Measurements from ENCODE around the gene ERLIN1. TPM values are rescaled to one million over a fixed set of nuclear protein-coding genes. Genes with fewer than 3 reads are reported as not detected.

The ERLIN1 gene
- total RNA-seq, 2 experiments from 2014 or later, result 18.4 to 18.7 TPM

DNA sequence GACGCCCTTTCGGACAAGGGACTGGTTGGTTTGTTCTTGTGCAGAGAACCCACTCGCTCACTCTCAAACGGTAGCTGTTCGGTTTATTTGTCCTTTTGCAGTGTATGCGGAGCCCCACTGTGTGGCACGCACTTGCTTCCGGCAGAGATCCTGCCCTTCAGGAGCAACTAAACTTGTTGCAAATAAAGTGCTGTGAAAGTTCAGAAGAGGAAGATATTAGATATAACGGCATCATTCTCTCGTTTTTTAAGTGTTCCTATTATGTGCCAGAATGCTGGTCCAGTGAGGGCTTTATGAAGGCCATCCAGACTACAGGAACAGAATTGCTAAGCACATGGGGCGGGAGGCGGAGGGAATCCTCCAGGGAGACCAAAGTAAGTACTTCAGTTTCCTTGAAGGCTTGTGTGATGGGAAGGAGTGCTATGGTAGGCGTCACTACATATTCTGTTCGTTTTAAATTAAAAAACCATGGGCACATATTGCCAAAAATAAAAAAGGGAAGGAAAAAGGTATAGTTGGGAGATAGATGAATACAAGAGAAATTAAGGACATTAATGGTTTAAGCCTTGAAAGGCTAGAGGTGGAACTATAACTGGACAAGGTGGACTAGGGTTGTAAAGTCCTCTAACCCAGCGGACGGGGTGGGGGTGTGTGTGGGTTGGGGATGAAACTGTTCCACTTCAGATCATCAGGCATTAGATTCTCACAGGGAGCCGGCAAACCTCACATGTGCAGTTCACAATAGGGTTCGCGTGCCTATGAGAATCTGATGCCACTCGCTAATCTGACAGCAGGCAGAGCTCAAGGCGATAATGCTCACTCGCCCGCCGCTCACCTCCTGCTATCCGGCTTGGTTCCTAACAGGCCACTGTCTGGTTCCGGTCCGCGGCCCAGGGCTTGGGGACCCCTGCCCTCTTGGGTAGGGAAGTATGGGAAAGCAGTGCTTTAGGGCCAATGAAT, 704 bp upstream of the ERLIN1 start:
- Mint-ChIP-seq H3K36me3 (ENCODE audit: low read depth) (peaks cover 50% of the 10 kb centered on the region), H3K4me1 (ENCODE audit: low read depth) (peaks cover 67% of the 10 kb centered on the region), H3K27ac (peak overlapping the region; percentile 95), H3K9me3 (no peaks in the 10 kb centered on the region), H3K4me3 (peak overlapping the region; percentile 96), H3K27me3 (ENCODE audit: low read depth) (no peaks in the 10 kb centered on the region)
- intact Hi-C loops (cut with micrococcal nuclease), result loop anchor here (1.0 to 5.0 kb wide), 8 partner anchors 38 to 564 kb away; partner anchors contain the start of genes BLOC1S2, CHUK, COX15 and CUTC
- CTCF ChIA-PET, result interaction anchor here (0.6 kb wide), 1 partner anchor 736 kb away, joined by 3 read pairs; no protein-coding TSS in a partner anchor
- peak; percentile 19 for DNase-seq

DNA sequence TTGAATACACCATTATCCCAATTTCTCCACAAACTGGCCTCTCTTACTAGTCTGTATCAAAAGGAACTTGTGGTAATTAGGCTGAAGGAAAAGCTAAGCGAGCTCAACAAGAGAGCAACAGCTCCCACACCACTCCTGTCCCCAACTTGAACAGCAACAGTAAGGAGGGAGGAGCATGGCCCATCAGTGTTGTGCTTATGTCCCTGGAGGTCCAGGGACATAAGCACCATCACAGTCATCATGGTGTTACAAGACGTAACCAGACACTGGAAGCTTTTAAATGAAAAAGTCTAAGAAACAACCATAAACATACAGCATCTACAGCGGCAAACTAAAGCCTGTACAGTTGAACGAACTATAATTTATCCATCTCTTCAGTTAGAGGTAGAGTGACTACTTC, 989 bp downstream of the ERLIN1 start:
- Mint-ChIP-seq H3K9me3 (no peaks in the 10 kb centered on the region), H3K4me3 (peak overlapping the region; percentile 96), H3K36me3 (ENCODE audit: low read depth) (peaks cover 44% of the 10 kb centered on the region), H3K4me1 (ENCODE audit: low read depth) (peaks cover 64% of the 10 kb centered on the region), H3K27ac (peak overlapping the region; percentile 95), H3K27me3 (ENCODE audit: low read depth) (no peaks in the 10 kb centered on the region)
- intact Hi-C loops (cut with micrococcal nuclease), result loop anchor here (1.0 to 5.0 kb wide), 5 partner anchors 11 to 563 kb away; partner anchors contain the start of genes COX15, CUTC and SLC25A28
- CTCF ChIA-PET, result interaction anchor here (1.1 kb wide), 2 partner anchors 10 to 14 kb away, joined by 5 read pairs; no protein-coding TSS in a partner anchor
- peak; percentile 16 for DNase-seq

DNA sequence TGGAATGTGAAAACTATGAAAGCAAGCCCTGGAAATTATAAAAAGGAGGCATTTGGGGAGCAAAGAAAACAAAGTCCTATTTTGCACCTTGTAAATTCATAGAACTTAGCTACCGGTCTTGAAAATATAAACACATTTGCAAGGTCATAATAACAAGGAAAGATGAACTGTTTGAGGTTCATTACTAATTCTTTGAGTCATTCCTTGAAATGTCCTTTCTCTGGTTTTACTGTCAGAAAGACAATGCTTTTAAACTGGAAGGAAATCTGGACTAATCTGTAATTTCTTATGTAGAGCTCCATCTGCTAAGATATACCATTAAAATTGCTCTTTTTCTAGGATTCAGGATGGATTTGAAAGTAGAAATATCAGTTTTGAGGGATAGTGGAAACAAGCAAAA, 1.4 kb downstream of the ERLIN1 start:
- Mint-ChIP-seq H3K27ac (peak overlapping the region; percentile 95), H3K9me3 (no peaks in the 10 kb centered on the region), H3K36me3 (ENCODE audit: low read depth) (peaks cover 44% of the 10 kb centered on the region), H3K4me3 (peak overlapping the region; percentile 96), H3K27me3 (ENCODE audit: low read depth) (no peaks in the 10 kb centered on the region), H3K4me1 (ENCODE audit: low read depth) (peaks cover 61% of the 10 kb centered on the region)
- intact Hi-C loops (cut with micrococcal nuclease), result loop anchor here (2.0 kb wide), 1 partner anchor 16 kb away; no protein-coding TSS in a partner anchor
- CTCF ChIA-PET, result interaction anchor here (1.1 kb wide), 2 partner anchors 9 to 13 kb away, joined by 5 read pairs; no protein-coding TSS in a partner anchor
- no peak for DNase-seq

DNA sequence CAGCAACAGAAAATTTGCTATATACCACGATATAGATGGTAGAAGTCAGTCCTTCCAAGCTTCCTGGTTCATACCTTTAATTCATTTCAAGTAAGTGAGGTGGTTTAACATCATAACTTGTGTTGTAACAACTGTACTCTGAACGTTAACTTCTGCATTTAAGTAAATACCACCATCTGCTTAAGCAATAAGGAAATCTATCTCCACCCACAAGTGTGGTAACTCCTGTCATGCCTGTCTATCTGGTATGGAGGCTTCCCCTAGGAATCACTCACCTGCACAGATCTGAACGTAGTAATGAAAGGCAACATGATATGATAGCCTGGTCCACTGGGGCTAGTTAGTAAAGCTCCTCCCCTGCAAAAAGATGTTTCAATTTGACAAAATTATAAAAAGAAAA, 2.3 kb downstream of the ERLIN1 start:
- no peak overlapping the region for H3K4me3 Mint-ChIP-seq
- H3K27ac Mint-ChIP-seq, result no peak overlapping the region
- CTCF ChIA-PET, result interaction anchor here (0.6 kb wide), 1 partner anchor 113 kb away, joined by 4 read pairs; no protein-coding TSS in a partner anchor
- peaks cover 42% of the 10 kb centered on the region for H3K36me3 Mint-ChIP-seq (ENCODE audit: low read depth)
- H3K27me3 Mint-ChIP-seq (ENCODE audit: low read depth), result no peaks in the 10 kb centered on the region
- H3K4me1 Mint-ChIP-seq (ENCODE audit: low read depth), result peaks cover 55% of the 10 kb centered on the region
- H3K9me3 Mint-ChIP-seq, result no peaks in the 10 kb centered on the region
- intact Hi-C loops (cut with micrococcal nuclease), result no loop called here
- DNase-seq, result no peak

DNA sequence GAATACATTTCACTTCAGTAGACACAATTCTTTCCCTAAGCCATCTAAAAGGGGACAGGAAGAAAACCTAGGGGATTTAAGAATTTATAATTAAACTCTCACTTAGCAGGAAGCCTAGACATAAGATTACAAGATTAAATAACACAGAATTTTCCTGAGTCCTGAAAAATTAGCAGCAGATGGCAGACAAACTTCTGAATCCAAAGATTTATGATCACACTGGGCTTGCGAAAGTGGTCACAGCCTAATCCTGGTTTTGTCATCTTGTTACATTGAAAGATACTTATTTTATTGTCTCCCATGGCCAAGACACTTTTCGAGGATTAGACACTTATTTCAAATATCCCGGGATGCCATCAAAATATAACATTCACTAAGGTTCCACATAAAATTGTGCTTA, 2.9 kb downstream of the ERLIN1 start:
- Mint-ChIP-seq H3K9me3 (no peaks in the 10 kb centered on the region), H3K4me1 (ENCODE audit: low read depth) (peaks cover 51% of the 10 kb centered on the region), H3K27me3 (ENCODE audit: low read depth) (no peaks in the 10 kb centered on the region), H3K36me3 (ENCODE audit: low read depth) (peaks cover 44% of the 10 kb centered on the region), H3K27ac (no peak overlapping the region), H3K4me3 (no peak overlapping the region)
- CTCF ChIA-PET, result no interaction called here
- intact Hi-C loops (cut with micrococcal nuclease), result no loop called here
- no peak for DNase-seq

DNA sequence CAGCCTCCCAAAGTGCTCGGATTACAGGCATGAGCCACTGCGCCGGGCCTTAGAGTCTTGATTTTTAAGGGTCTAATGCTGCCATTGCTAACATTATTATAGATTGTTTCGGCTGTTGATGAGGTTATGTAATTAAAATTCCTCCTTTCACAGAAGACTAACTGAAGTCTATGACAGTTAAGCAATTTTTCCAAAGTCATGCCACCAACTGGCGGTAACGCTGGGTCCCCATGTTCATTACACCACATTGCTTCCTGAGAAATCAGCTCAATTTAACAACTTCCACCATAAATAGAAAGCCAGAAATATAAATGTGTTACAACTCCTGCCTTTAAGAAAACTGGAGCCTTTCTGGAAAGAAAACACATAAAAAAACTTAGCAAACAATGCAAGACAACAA, 3.5 kb downstream of the ERLIN1 start:
- no peak overlapping the region for H3K4me3 Mint-ChIP-seq
- intact Hi-C loops (cut with micrococcal nuclease), result no loop called here
- H3K4me1 Mint-ChIP-seq (ENCODE audit: low read depth), result peaks cover 45% of the 10 kb centered on the region
- no peak overlapping the region for H3K27ac Mint-ChIP-seq
- no peaks in the 10 kb centered on the region for H3K27me3 Mint-ChIP-seq (ENCODE audit: low read depth)
- CTCF ChIA-PET, result no interaction called here
- peaks cover 46% of the 10 kb centered on the region for H3K36me3 Mint-ChIP-seq (ENCODE audit: low read depth)
- no peaks in the 10 kb centered on the region for H3K9me3 Mint-ChIP-seq
- DNase-seq, result no peak

DNA sequence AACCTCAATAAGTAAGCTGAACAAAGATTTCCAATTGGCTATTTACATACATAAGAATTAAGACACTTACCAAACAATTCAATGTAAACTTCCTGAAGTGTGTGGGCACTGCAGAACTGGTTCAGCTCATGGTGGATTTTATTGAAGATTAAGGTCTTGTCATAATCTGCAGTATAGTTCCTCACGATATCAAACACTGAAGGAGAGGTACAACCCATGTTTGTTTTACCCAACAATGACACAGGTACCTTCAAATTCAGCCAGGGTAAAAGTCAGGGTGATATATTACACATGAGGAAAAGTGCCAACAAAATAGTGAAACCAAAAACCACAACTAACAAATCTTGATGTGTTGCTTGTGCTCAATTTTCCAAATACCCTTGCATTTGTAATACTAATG, 10.0 kb downstream of the ERLIN1 start:
- H3K27me3 Mint-ChIP-seq (ENCODE audit: low read depth), result no peaks in the 10 kb centered on the region
- peaks cover 52% of the 10 kb centered on the region for H3K36me3 Mint-ChIP-seq (ENCODE audit: low read depth)
- CTCF ChIA-PET, result interaction anchor here (1.7 kb wide), 1 partner anchor 9 kb away, joined by 5 read pairs; no protein-coding TSS in a partner anchor
- no peak overlapping the region for H3K4me3 Mint-ChIP-seq
- no peak for DNase-seq
- H3K4me1 Mint-ChIP-seq (ENCODE audit: low read depth), result peaks cover 50% of the 10 kb centered on the region
- intact Hi-C loops (cut with micrococcal nuclease), result no loop called here
- no peak overlapping the region for H3K27ac Mint-ChIP-seq
- peaks cover 4% of the 10 kb centered on the region for H3K9me3 Mint-ChIP-seq

DNA sequence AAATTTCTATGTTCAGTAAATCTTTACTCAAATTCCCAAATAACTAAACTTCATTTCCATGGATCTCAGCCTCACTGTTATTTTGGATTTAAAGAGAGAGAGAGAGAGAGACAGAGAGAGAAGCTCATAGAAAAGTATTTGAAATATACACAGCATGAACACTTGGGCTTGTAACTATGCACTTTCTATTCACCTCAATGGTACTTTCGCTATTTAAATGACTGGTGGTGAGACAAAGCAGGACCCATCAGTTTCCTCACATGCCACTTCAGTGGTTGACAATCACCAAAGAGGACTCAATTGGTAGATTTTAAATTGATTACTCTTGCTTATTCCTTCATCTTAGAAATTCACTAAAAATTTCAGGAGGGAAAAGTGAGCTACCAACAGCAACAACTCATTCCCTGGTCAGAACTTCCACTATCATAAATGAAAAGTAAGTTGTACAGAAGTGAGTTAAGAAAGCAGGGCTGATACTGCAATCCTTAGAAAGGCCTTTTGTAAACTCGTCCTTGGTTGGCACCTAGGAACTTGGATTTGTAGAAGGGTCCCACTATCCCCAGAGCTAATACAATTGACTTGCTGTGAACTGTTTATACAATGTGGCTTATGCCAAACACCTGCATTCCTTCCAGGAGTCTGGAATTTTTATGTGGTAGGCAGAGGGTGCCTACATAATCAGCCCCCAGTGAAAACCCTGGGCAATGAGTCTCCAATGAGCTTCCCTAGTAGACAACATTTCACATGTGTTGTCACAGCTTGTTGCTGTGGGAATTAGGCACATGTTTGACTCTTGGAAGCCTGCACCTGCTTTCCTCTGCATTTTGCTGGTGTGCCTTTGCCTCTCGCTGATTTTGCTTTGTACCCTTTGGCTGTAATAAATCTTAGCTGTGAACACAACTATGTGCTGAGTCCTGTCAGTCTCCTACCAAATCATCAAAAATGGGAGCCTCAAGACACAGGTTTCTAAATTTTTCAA, 10.8 kb downstream of the ERLIN1 start:
- no peak overlapping the region for H3K4me3 Mint-ChIP-seq
- H3K4me1 Mint-ChIP-seq (ENCODE audit: low read depth), result peaks cover 48% of the 10 kb centered on the region
- CTCF ChIA-PET, result interaction anchor here (0.6 to 1.7 kb wide), 3 partner anchors 9 to 128 kb away, joined by 3 to 5 read pairs (median 3); no protein-coding TSS in a partner anchor
- peak; percentile 32 for DNase-seq
- H3K27me3 Mint-ChIP-seq (ENCODE audit: low read depth), result no peaks in the 10 kb centered on the region
- H3K27ac Mint-ChIP-seq, result peak overlapping the region; percentile 72
- intact Hi-C loops (cut with micrococcal nuclease), result loop anchor here (1.0 to 5.0 kb wide), 3 partner anchors 10 to 558 kb away; no protein-coding TSS in a partner anchor
- H3K9me3 Mint-ChIP-seq, result peaks cover 4% of the 10 kb centered on the region
- peaks cover 52% of the 10 kb centered on the region for H3K36me3 Mint-ChIP-seq (ENCODE audit: low read depth)

DNA sequence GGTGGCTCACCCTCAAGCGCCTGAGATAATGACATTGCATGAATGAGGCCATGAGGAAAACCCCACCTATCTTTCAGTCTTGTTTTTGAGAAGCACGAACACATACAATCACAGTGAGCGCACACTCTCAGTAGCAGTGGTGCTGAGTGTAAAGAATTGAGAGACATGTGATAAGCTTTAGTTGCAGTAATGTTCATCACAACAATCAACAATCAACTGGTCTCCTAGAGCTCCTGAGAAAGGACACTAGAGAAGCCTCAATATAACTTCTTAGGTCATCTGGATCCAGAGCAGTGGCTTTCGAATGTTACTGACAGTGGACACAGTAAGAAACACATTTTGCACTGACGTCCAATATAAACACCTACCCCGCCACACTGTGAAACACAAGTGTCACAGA, 12.8 kb downstream of the ERLIN1 start:
- Mint-ChIP-seq H3K4me3 (no peak overlapping the region), H3K27ac (no peak overlapping the region), H3K4me1 (ENCODE audit: low read depth) (peaks cover 60% of the 10 kb centered on the region), H3K36me3 (ENCODE audit: low read depth) (peaks cover 56% of the 10 kb centered on the region), H3K9me3 (peaks cover 4% of the 10 kb centered on the region), H3K27me3 (ENCODE audit: low read depth) (no peaks in the 10 kb centered on the region)
- DNase-seq, result no peak
- intact Hi-C loops (cut with micrococcal nuclease), result loop anchor here (5.0 kb wide), 1 partner anchor 556 kb away; no protein-coding TSS in a partner anchor
- CTCF ChIA-PET, result no interaction called here

DNA sequence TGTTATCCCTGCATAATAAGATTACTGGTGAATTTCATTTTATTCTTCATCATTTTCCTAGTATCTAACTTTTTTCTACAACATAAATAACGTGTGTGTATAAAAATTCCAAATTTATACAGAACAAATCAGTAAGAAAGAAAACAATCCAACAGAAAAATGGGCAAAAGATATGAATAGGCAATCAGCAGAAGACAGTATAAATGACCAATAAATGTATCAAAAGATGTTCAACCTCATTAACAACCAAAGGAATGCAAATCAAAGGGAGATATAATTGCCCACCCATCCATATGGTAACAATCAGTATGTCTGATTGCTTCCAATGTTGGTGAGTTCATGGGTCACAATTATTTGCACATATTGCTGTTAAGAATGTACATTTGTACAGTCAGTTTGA, 13.5 kb downstream of the ERLIN1 start:
- CTCF ChIA-PET, result no interaction called here
- DNase-seq, result no peak
- Mint-ChIP-seq H3K9me3 (peaks cover 4% of the 10 kb centered on the region), H3K4me1 (ENCODE audit: low read depth) (peaks cover 67% of the 10 kb centered on the region), H3K4me3 (no peak overlapping the region), H3K36me3 (ENCODE audit: low read depth) (peaks cover 52% of the 10 kb centered on the region), H3K27me3 (ENCODE audit: low read depth) (no peaks in the 10 kb centered on the region), H3K27ac (no peak overlapping the region)
- intact Hi-C loops (cut with micrococcal nuclease), result loop anchor here (5.0 kb wide), 1 partner anchor 555 kb away; no protein-coding TSS in a partner anchor

DNA sequence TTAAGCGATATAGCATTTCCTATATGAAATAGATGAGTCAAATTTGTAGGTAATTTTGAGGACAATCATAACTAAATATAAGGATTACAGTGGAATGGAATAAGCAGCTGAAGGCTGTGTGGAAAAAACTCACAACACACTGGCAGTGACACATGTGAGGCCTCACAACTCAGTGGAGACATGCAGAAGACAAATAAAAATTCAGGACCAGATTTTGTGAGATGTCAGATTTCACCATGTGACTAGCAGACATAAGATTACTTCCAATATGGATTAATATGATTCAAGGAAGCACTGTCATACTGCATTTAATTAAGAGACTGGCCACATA, 17.6 kb downstream of the ERLIN1 start:
- Mint-ChIP-seq H3K9me3 (peaks cover 4% of the 10 kb centered on the region), H3K4me3 (no peak overlapping the region), H3K27me3 (ENCODE audit: low read depth) (no peaks in the 10 kb centered on the region), H3K27ac (peak overlapping the region; percentile 46), H3K36me3 (ENCODE audit: low read depth) (peaks cover 45% of the 10 kb centered on the region), H3K4me1 (ENCODE audit: low read depth) (peaks cover 61% of the 10 kb centered on the region)
- DNase-seq, result no peak
- intact Hi-C loops (cut with micrococcal nuclease), result loop anchor here (2.0 kb wide), 1 partner anchor 17 kb away; no protein-coding TSS in a partner anchor
- CTCF ChIA-PET, result no interaction called here
